Measurements from ENCODE around the gene WHRN. TPM values are rescaled to one million over a fixed set of nuclear protein-coding genes. Genes with fewer than 3 reads are reported as not detected.

WHRN gene
- polyA plus RNA-seq, 10 donors = 1.9 to 6.3 (median 3.3) TPM

DNA sequence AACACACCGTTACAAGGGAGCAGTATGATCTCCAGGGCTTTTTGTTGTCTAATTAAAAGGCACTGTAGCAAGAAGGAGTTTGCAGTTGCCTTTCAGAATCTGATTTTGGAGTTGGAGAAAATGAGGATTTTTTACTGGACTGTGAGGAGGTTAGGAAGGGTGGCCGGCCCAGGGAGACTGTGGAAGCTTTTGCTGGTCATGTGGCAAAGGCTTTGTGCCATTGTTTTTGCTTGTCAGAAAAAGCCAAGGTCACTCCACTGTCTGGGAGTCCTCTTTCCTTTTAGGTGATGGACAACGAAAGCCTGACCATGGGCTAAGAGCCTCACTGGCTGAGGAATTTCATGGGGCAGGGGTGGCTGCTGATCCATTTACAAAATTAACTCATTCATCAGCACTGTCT, 10.3 kb upstream of the WHRN start:
- no peak for DNase-seq

- no peak for DNase-seq
Observed at GRCh38 chr9:114513959-114514267, 8.6 kb upstream of the WHRN start.

GRCh38 chr9:114513055-114513958, 8.0 kb upstream of the WHRN start:
- no peak for DNase-seq

- DNase-seq = no peak
Observed at GRCh38 chr9:114511978-114512874, 7.0 kb upstream of the WHRN start.

GRCh38 chr9:114507726-114508125, 2.5 kb upstream of the WHRN start:
- no peak for DNase-seq

DNA sequence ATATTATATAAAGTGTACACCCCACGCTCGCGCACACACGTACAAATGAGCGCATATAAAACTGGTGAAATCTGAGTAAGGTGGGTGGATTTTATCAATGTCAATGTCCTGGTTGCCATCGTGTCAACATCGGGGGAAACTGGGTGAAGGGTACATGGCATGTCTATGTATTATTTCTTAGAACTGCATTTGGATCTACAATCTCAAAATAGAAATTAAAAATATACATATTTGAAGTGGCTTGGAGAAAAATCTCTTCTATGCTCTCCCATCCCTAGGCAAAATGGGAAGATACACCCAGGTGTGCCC, 763 bp upstream of the WHRN start:
- DNase-seq = no peak

DNA sequence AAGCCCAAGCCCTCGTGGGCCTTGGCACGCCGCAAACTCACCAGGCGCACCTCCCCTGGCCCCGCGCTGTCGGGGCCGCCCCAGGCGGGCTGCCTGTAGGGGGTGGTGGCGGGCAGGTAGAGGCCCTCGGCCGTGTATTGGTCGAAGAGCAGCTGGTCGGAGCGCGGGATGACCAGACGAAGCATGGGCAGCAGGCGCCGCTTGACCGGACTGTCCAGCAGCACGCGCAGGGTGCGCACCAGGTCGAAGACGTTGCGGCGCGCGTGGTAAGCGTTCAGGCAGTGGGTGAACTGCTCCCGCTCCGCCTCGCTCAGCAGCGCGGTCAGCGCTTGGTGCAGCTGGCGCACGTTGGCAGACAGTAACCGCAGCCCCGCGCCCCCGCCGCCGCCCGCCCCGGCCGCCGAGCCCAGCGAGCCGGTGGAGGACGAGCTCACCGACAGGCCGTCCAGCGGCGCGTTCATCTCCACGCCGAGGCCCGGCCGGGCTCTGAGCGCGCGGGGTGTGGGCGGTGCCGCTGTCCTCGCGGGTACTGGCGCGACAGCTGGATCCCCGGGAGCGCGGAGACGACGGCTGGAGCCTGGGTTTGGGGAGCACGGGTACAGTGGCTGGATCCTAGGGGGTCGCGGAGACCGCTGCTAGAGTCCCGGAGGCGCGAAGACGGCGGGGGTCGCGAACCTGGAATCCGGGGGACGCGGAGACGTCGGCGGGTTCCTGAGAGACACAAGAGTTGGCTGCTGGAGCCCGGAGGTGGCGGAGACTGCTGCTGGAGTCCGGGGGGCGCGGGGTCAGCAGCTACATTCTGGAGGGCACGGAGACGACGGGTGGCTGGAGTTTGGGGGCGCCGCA, 709 bp downstream of the WHRN start:
- DNase-seq = peak in 2 of 3 donors; percentile 52 to 82

DNA sequence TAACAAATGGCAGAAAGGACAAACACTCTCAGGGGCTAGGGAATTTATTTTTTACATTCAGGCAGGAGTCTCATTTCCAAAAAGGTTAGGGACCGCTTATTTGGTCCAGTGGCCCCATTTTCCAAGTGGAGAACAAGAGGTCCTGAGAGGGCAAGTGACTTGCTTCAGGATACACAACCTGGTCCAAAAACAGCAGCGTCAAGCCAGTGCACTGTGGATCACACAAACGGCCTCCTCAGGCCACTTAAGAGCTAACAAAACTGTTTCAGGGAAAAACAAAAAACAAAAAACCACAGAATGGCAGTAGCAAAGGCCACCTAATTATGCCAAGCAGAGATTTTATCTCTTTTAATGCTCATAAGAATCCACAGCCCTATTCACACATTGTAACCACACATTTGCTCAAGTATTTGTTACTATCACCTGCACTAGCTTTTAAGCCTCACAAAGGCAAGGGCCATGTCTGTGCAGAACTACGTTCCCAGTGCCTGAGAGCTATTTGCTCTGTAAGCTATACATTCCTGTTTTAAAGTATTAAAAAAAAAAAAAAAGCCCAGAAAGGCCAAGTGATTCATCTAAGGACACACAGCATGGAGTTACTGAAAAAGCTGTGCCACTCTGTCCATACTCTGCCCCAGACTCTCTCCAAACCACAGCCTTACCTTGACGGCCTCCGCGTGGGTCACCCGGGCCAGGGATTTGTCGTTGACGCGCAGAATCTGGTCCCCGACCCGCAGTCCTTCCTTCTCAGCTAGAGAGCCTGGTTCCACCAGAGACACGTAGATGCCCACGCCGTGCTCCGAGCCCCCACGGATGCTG, 1.5 kb downstream of the WHRN start:
- no peak for DNase-seq

DNA sequence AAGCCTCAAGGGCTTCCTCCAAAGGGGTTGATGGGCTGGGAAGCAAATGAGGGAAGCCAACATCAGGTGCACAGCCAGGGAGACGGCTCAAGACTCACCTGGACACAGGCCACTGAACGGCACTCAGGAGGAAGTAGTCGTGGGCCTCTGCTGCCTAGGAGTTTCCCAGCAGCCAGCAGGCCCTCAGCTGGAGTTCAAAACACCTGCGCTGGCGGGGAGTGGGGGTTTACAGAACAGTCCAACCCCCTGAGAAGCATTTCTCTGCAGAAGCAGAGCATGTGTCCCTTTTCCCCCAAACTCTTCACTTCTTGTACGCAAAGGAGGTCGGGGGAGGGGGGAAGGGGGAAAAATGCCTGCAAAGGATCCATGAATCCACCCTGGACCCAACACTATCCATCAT, 2.3 kb downstream of the WHRN start:
- no peak for DNase-seq

DNA sequence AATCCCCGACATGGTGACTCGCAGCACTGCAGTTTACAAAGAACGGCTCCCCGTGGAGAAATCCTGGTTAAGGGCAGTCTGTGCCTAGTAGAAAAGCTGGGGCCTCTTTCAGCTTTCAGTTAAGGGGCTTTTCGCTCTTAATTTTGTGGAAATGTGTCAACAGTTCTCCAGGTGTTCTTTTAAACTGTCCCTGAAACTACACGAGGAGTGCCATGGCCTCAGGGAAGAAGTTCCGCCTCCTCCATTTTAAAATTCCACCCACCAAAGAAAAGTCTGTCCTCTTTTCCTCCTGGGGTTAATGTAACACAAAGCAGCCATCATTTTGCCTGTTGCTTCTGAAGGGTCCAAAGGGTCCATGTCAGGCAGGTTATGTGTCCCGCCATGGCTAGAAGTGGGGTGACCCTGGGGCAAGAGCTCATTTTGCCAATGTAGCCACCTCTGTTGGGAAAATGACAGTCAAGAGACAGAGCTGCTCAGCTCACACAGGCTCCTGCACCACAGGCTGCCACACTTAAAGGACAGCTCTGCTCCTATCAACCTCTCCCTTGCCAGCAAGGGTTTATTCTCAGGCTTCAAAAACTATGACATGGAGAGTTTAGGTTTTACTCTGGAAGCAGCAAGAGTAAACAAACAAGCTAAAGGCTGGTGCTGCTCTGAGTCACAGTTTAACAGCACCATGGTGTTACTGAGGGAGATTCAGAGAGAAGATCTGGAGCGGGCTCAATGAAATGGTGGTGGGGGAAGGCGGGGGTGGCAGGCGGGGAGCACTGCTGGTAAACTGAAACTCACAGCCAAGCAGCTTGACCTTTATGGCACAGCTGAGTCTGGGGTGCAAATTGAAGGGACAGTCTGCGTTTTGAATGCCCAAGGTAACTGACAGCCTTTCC, 3.2 kb downstream of the WHRN start:
- DNase-seq = no peak

DNA sequence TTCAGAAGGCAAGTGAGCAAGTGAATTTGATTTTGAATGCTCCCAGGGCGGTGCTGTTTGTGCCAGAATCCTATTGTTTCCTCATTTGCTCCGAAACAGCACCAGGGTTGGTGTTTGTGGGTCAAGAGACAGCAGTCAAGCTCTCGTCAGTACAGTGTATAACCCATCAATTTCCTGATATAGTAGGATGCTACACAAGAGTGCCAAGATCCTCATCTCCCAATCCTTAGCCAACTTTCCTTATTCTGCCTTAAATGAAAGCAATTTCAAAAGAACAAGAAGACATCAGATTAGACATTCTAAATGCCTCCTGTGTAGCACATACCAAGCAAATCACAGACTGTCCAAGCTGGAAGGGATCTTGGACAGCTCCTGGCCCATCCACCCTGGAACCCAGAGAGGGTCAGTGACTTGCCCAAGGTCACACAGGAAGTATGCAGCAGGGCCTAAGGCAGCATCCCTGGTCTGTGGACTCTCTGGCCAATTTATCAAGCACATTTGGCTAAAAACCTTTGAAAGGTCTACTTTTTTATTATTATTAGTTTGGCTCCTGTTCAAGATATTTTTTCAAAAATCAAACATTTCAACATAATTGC, 4.5 kb downstream of the WHRN start:
- no peak for DNase-seq

- DNase-seq = no peak
Observed at GRCh38 chr9:114499941-114500696, 5.2 kb downstream of the WHRN start.

GRCh38 chr9:114499528-114499927, 5.7 kb downstream of the WHRN start:
- DNase-seq = no peak

DNA sequence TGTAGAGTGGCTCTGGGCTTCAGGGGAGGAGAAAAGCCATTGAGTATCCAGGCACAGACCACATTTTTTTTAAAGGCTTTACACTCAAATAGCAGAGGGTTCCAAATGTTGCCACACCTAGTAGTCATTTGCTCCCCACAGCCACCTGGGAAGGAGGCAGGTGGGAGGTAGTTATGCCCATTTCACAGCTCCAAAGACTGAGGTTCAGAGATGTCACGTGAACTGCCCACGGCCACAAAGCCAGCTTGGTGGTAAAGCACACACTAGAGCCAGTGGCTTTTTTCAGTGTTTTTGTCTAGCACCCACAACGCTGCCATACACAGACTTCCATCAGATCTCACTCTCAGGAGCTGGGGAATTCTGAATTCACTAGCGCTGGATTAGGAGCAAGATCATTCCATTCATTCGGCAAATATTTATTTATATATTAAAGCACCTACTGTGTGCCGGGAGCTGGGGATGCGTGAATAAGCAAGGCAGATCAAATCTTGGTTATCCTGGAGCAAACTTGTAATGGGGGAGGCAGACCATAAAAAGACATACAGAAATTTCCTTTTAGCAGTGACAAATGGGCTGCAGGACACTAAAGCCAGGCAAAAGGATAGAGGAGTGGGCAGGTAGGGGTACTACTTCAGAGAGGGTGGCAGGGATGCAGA, 7.4 kb downstream of the WHRN start:
- DNase-seq = no peak

DNA sequence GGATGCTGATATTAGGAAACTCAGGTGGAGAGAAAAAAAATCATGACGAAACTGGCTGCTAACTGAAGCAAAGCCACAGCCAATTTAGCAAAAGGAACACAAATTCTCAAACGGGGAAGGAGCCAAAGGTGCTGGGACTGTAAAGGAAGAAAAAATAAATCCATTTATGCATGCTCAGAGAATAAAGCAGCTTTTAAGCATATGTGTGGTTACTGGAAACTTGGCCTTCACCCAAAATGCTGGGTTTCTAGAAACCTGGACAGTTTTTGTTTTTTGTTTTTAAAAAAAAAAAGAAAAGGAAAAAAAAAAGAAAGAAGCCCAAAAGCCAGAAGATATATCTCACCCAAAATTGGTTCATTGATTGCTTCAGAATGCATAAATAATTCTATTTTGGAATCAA, 8.0 kb downstream of the WHRN start:
- peak in 1 of 3 donors; percentile 48 for DNase-seq

- DNase-seq = no peak
Observed at GRCh38 chr9:114496011-114496410, 9.3 kb downstream of the WHRN start.

GRCh38 chr9:114494776-114495569, 10.3 kb downstream of the WHRN start:
- no peak for DNase-seq

Data from muscle of back (tissue), 11 donors.